Activated naive CD4-positive, alpha-beta T cell treated with anti-CD3 and anti-CD28 coated beads for 36 hours (primary cell): ENCODE measurements around the gene PTPRE. TPM values are rescaled to one million over a fixed set of nuclear protein-coding genes. Genes with fewer than 3 reads are reported as not detected.

Source experiments
- CTCF ChIA-PET: fragments of 350-600 bp; sonication (Branson Sonifier 250); formaldehyde crosslinking; loops from one replicate; lab custom pipeline; 2021; ENCODE audit warnings: antibody characterized with exemption; lab: Charles Lee
- DNase-seq: peaks from one replicate; pipeline ENCODE4 v3.0.0-alpha.2; 2020
- H3K27ac Mint-ChIP-seq: one replicate; pipeline ENCODE4 v1.8.0; 2021; ENCODE audit warnings: mild to moderate bottlenecking, mixed read lengths
- H3K27me3 Mint-ChIP-seq: one replicate; pipeline ENCODE4 v1.8.0; 2021; ENCODE audit warnings: low read depth, mixed read lengths
- H3K36me3 Mint-ChIP-seq: one replicate; pipeline ENCODE4 v1.8.0; 2021; ENCODE audit warnings: low read depth, mixed read lengths
- H3K4me1 Mint-ChIP-seq: one replicate; pipeline ENCODE4 v1.8.0; 2021; ENCODE audit warnings: low read depth, mixed read lengths
- H3K4me3 Mint-ChIP-seq: one replicate; pipeline ENCODE4 v1.8.0; 2021; ENCODE audit warnings: mild to moderate bottlenecking, moderate library complexity, mixed read lengths
- H3K9me3 Mint-ChIP-seq: one replicate; pipeline ENCODE4 v1.8.0; 2021; ENCODE audit warnings: mixed read lengths
- intact Hi-C: fragments of 100-400 bp; cut with micrococcal nuclease; formaldehyde crosslinking; loops from one replicate; pipeline ENCODE4 v1.15.1; 2023
- total RNA-seq, 2 experiments: library from RNA; stranded (reverse); gene quantifications; one replicate each; pipeline ENCODE4 v1.2.3, GENCODE V29; 2021

PTPRE gene
- total RNA-seq, 2 experiments from 2014 or later = 13.4 to 16.4 TPM

DNA sequence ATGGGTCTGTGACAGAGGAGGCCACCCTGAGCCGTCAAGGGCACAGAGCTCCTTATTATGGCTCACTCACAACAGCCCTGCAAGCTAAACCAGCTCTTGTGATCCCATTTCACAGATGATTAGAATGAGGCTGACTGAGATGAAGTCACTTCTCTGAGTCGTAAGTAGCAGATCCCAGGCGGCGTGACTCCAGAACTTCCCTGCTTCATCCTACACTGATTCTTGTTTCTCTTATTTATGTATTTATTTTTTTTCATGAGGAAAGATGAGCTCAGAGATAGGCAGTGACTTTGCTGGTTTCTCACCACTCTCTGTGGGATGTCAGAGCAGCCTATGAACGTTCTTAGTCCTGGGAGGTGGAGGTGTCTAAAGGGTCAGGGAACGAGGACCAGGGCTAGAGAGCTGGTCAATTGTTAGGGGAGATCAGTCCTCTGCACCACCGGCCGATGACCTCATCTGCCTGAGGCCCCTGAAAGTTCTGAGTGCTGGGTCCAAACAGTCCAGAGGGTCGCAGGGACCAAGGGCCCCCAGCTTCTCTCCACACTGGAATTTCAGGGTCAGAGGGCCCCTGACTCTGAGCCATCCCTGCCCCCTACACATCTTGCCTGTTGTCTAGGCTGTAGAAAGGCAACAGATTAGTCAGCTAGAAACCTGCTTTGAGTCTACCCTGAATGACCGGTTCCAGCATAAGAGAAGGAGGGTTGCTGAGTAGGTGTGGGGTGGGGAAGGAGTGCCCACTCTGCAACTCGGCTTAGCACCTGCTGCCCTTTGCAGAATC, 32.0 kb upstream of the PTPRE start:
- CTCF ChIA-PET = no interaction called here
- Mint-ChIP-seq H3K27ac (no peak overlapping the region), H3K9me3 (no peaks in the 10 kb centered on the region), H3K27me3 (no peaks in the 10 kb centered on the region), H3K4me3 (no peak overlapping the region), H3K4me1 (no peaks in the 10 kb centered on the region), H3K36me3 (no peaks in the 10 kb centered on the region)
- intact Hi-C loops = no loop called here
- DNase-seq = no peak

DNA sequence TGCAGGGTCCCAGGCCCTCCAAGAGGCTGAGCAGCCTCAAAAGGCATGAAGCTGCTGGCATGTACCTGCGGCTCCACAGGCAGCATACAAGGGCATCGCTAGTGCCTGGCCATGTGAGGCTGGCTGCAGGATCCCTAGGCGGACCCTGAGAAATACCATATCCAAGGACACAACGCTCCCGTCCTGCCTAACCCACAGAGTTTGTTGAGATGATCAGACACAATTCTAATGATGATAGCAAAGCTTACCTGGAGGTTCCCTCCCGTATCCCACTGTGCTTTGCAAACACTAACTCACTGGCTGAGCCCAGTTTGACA, 31.5 kb upstream of the PTPRE start:
- CTCF ChIA-PET = no interaction called here
- no peak for DNase-seq
- intact Hi-C loops = no loop called here
- H3K9me3 Mint-ChIP-seq = no peaks in the 10 kb centered on the region
- H3K27ac Mint-ChIP-seq = no peak overlapping the region
- peaks cover 2% of the 10 kb centered on the region for H3K4me1 Mint-ChIP-seq
- no peaks in the 10 kb centered on the region for H3K27me3 Mint-ChIP-seq
- no peak overlapping the region for H3K4me3 Mint-ChIP-seq
- H3K36me3 Mint-ChIP-seq = no peaks in the 10 kb centered on the region

DNA sequence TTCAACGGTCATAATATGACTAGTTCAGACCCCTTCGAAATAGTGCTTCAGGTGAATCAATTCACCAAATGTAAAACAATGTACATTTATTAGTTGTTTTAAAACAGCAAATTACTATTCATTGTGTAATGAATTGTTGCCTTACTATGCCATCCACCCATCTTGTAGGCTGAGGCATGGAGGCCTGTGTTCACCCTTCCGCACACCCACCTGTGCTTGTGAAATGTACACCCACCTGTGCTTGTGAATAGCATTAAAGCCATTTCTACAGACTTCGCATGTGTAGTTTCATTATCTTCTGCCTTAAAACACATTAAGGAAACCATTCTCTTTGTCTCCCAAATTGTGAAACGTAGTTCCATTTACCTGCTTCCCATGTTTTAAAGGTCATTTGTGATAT, 31.0 kb upstream of the PTPRE start:
- peaks cover 5% of the 10 kb centered on the region for H3K4me1 Mint-ChIP-seq
- no peaks in the 10 kb centered on the region for H3K36me3 Mint-ChIP-seq
- no peak overlapping the region for H3K27ac Mint-ChIP-seq
- no peak for DNase-seq
- H3K27me3 Mint-ChIP-seq = no peaks in the 10 kb centered on the region
- H3K4me3 Mint-ChIP-seq = no peak overlapping the region
- intact Hi-C loops = no loop called here
- CTCF ChIA-PET = interaction anchor here (1.1 kb wide), 1 partner anchor 22 kb away, joined by 4 read pairs; no protein-coding TSS in a partner anchor
- no peaks in the 10 kb centered on the region for H3K9me3 Mint-ChIP-seq

DNA sequence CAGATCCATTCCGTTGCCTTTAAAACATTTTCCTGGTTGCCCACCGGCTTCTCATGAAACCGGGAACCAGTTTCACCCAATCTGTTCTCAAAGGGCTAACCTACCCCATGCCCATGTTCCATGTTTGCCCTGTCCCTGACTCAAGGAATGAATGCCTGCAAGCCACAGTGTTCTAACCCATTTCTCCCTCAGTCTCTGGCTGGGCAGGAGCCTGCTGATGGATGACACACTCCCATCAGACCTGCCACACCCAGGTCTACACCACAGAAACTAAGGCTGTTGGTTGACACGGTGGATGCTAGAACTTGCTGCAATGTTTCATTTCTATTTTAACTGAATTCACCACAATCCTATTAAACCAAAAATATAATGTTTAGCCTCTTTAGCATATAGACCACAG, 29.8 kb upstream of the PTPRE start:
- H3K27ac Mint-ChIP-seq = no peak overlapping the region
- no peaks in the 10 kb centered on the region for H3K9me3 Mint-ChIP-seq
- CTCF ChIA-PET = interaction anchor here (1.1 kb wide), 1 partner anchor 23 kb away, joined by 4 read pairs; no protein-coding TSS in a partner anchor
- H3K27me3 Mint-ChIP-seq = no peaks in the 10 kb centered on the region
- intact Hi-C loops = no loop called here
- no peak for DNase-seq
- H3K4me3 Mint-ChIP-seq = no peak overlapping the region
- no peaks in the 10 kb centered on the region for H3K36me3 Mint-ChIP-seq
- peaks cover 5% of the 10 kb centered on the region for H3K4me1 Mint-ChIP-seq

DNA sequence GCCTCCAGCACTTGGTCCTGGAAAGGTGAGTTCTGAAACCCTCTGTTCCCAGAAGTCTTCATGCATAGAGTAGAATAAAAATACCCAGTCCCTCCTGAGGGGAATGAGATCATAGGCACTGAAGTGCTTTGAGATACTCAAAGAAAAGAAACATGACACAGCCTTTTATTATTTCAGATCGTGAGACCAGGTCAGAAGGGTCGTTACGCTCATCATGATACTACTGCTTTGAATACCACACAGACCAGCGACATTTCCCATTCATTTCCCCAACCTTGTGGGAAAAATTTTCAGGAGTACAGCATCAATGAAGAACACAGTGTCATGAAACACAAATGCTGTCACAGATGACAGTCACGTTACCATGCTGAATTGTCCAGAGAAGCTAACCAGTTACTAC, 29.2 kb upstream of the PTPRE start:
- H3K4me1 Mint-ChIP-seq = peaks cover 5% of the 10 kb centered on the region
- H3K9me3 Mint-ChIP-seq = no peaks in the 10 kb centered on the region
- H3K4me3 Mint-ChIP-seq = no peak overlapping the region
- DNase-seq = no peak
- no peak overlapping the region for H3K27ac Mint-ChIP-seq
- no peaks in the 10 kb centered on the region for H3K36me3 Mint-ChIP-seq
- intact Hi-C loops = no loop called here
- H3K27me3 Mint-ChIP-seq = no peaks in the 10 kb centered on the region
- CTCF ChIA-PET = no interaction called here

DNA sequence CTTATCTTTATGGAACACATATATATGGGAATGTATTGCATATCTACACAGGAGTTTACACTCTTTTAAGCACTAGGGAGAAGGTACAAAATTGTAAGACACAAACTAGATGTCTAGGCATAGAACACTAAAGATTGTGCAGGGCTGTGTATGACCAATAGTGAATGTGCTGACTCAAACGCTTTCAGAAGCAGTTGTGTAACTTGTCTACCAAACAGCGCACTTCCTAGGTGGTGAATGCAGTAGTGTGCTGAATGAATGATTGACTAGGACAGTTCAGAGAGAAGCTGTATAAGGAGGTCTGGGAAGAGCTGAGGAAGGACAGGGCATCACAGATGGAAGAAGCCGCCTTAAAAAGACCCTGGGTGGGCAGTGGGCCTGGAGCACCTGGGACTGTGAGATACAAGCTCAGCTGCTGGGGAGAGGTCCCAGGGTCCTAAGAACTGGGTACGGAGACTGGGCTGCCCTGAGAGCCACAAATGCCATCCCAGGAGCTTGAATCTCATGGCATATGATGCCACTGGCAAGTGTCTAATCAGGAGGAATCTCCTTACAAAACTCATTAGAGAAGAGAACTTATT, 28.3 kb upstream of the PTPRE start:
- DNase-seq = no peak
- Mint-ChIP-seq H3K4me3 (no peak overlapping the region), H3K27ac (no peak overlapping the region), H3K27me3 (no peaks in the 10 kb centered on the region), H3K4me1 (peaks cover 5% of the 10 kb centered on the region), H3K36me3 (no peaks in the 10 kb centered on the region), H3K9me3 (no peaks in the 10 kb centered on the region)
- CTCF ChIA-PET = no interaction called here
- intact Hi-C loops = no loop called here

DNA sequence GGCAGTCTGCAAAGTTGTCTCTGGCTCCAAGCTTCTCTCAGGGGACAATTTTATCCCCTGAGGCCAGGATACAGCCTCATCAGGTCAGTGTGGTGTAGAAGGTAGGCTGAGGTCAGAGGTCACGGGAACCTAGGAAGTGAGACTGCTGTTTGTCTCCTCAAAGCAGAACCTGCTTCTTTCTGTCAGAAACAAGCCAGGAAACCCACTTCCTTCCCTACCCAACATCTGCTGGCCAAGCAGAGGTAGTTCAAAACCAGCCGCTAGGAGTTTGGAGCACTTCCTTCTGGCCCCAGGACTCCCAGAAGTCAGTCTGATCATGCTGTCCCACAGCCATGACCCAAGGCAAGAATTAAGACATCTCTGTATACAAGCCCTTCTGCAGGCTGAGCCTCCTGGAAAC, 26.3 kb upstream of the PTPRE start:
- intact Hi-C loops = no loop called here
- Mint-ChIP-seq H3K4me3 (no peak overlapping the region), H3K9me3 (no peaks in the 10 kb centered on the region), H3K27ac (no peak overlapping the region), H3K4me1 (peaks cover 5% of the 10 kb centered on the region), H3K36me3 (no peaks in the 10 kb centered on the region), H3K27me3 (no peaks in the 10 kb centered on the region)
- CTCF ChIA-PET = no interaction called here
- DNase-seq = no peak

- Mint-ChIP-seq H3K27me3 (no peaks in the 10 kb centered on the region), H3K9me3 (no peaks in the 10 kb centered on the region), H3K4me3 (no peak overlapping the region), H3K36me3 (no peaks in the 10 kb centered on the region), H3K27ac (no peak overlapping the region), H3K4me1 (peaks cover 5% of the 10 kb centered on the region)
- CTCF ChIA-PET = no interaction called here
- intact Hi-C loops = no loop called here
- no peak for DNase-seq
These were observed 25.6 kb upstream of the PTPRE start for GRCh38 chr10:127881262-127881661.

- H3K27me3 Mint-ChIP-seq = no peaks in the 10 kb centered on the region
- CTCF ChIA-PET = no interaction called here
- H3K27ac Mint-ChIP-seq = no peak overlapping the region
- intact Hi-C loops = no loop called here
- H3K36me3 Mint-ChIP-seq = no peaks in the 10 kb centered on the region
- H3K9me3 Mint-ChIP-seq = no peaks in the 10 kb centered on the region
- peaks cover 5% of the 10 kb centered on the region for H3K4me1 Mint-ChIP-seq
- H3K4me3 Mint-ChIP-seq = no peak overlapping the region
- DNase-seq = no peak
These were observed 24.5 kb upstream of the PTPRE start for GRCh38 chr10:127882391-127882790.

DNA sequence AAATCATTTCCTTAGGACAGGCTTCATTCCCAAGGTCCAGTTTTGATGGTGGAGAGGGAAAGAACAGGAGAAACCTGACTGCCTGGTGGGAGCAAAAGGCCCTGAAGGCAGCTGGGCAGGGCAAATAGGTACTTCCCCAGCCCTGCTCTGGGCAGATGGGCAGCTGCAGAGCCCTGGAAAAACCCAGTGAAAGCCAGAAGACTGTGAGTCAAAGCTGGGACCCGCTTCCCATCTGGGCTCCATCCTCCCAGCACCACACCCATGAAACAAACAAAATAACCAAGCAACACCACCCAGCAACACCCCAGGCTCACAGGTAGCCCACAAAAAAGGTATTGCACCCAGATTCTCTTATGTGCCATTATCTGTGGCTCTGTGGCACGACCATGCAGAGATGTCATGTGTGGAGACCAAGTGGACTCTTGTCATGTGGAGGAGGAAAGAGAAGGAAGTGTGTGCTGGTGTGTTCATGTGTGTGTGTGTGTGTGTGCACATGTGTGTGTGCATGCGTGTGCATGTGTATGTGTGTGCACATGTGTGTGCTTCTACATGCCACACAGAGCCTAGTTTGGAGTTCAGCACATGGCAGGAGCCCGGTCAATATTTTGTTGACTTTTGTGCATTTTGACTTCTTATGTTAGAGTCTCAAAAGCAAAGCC, 24.0 kb upstream of the PTPRE start:
- Mint-ChIP-seq H3K27ac (no peak overlapping the region), H3K9me3 (no peaks in the 10 kb centered on the region), H3K4me1 (peaks cover 7% of the 10 kb centered on the region), H3K27me3 (no peaks in the 10 kb centered on the region), H3K4me3 (no peak overlapping the region), H3K36me3 (no peaks in the 10 kb centered on the region)
- intact Hi-C loops = no loop called here
- no peak for DNase-seq
- CTCF ChIA-PET = interaction anchor here (1.1 kb wide), 1 partner anchor 129 kb away, joined by 3 read pairs; no protein-coding TSS in a partner anchor

DNA sequence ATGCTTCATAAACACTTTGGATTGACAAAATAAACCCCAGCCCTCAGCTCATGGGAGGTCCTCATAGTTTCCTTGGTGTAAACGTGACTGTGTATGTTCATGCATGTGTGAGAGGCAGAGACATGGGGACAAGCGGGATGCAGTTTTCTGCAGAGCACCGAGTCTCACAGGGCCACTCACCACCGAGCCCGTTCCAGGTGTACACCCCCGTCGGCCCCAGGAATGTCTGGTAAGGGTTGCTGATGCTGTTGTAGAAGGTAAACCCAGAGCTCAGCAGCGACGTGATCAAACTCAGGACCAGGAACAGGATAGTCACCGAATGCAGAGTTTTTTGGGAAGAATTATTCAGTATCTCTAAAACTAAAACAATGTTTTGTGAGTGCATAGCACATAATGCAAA, 23.4 kb upstream of the PTPRE start:
- no peaks in the 10 kb centered on the region for H3K27me3 Mint-ChIP-seq
- no peak overlapping the region for H3K27ac Mint-ChIP-seq
- CTCF ChIA-PET = interaction anchor here (1.1 kb wide), 1 partner anchor 128 kb away, joined by 3 read pairs; no protein-coding TSS in a partner anchor

DNA sequence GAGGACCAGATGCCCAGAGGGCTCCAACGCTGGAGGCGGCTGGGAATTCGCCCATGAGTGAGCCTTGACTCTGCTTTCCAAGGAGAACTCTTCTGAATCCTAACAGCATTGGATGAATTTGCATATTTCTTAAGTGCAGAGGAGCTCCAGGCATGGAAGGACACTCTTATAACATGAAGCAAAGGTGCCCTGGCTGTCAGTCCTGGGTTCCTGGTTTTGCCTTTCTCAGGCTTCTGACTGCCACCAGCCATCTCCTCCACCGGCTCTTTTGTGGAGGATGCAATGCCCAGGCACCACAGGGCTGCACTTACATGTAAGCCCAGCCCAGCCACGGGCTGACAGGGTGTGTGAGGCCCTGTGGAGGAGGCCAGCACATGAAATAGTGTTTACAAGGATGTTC, 22.4 kb upstream of the PTPRE start:
- intact Hi-C loops = no loop called here
- Mint-ChIP-seq H3K27me3 (peaks cover 4% of the 10 kb centered on the region), H3K4me1 (peaks cover 8% of the 10 kb centered on the region), H3K36me3 (no peaks in the 10 kb centered on the region), H3K4me3 (no peak overlapping the region), H3K9me3 (no peaks in the 10 kb centered on the region), H3K27ac (no peak overlapping the region)
- DNase-seq = no peak
- CTCF ChIA-PET = no interaction called here

More for the DNA sequence above, 23.4 kb upstream of the PTPRE start:
- H3K9me3 Mint-ChIP-seq = no peaks in the 10 kb centered on the region
- no peak for DNase-seq
- H3K4me1 Mint-ChIP-seq = peaks cover 8% of the 10 kb centered on the region
- intact Hi-C loops = no loop called here
- no peaks in the 10 kb centered on the region for H3K36me3 Mint-ChIP-seq
- H3K4me3 Mint-ChIP-seq = no peak overlapping the region
